AG09319 (cell line): ENCODE data around the gene SSBP2.

Source experiments
- DNase-seq: peaks from one replicate; pipeline ENCODE4 v3.0.0-alpha.2; 2010; ENCODE audit warnings: low read depth; ENCODE audit errors: extremely low read depth
- CTCF ChIP-seq: IDR thresholded peaks from 2 replicates; pipeline ENCODE4 v1.5.1; 2011; ENCODE audit warnings: low read depth, mild to moderate bottlenecking, inconsistent platforms, low read length, moderate library complexity

SSBP2 gene

GRCh38 chr5:81698813-81699212 is 52.1 kb downstream of the SSBP2 start:
- no peak for DNase-seq
- no peak for TF ChIP-seq CTCF

- no peak for DNase-seq
Observed at GRCh38 chr5:81696418-81697397, 54.2 kb downstream of the SSBP2 start.

GRCh38 chr5:81694726-81695125 is 56.2 kb downstream of the SSBP2 start:
- TF ChIP-seq CTCF, result no peak

More at GRCh38 chr5:81696418-81697397, 54.2 kb downstream of the SSBP2 start:
- no peak for TF ChIP-seq CTCF

GRCh38 chr5:81688215-81688614 is 62.7 kb downstream of the SSBP2 start:
- DNase-seq, result no peak
- no peak for TF ChIP-seq CTCF

More at GRCh38 chr5:81694726-81695125, 56.2 kb downstream of the SSBP2 start:
- DNase-seq, result no peak

GRCh38 chr5:81687292-81687691 is 63.6 kb downstream of the SSBP2 start:
- TF ChIP-seq CTCF, result no peak
- no peak for DNase-seq

- no peak for TF ChIP-seq CTCF
- DNase-seq, result no peak
Observed at GRCh38 chr5:81685471-81685870, 65.4 kb downstream of the SSBP2 start.

GRCh38 chr5:81679885-81680284 is 71.0 kb downstream of the SSBP2 start:
- TF ChIP-seq CTCF, result no peak
- DNase-seq, result no peak
